Transverse colon (tissue), 4 donors: ENCODE data around the gene TSPOAP1.

Source experiments
- POLR2AphosphoS5 ChIP-seq, 3 donors: sonication (generic); formaldehyde crosslinking; IDR thresholded peaks; one replicate each; pipeline ENCODE4 v1.6.1; 2016; ENCODE audit warnings: antibody characterized with exemption in 3 of 3
- TF ChIP-seq, protein P1 (sequence below), 5 experiments: fragments of 200-600 bp in 3 of 5; fragments of 450-650 bp in 2 of 5; sonication (generic) in 3 of 5; IDR thresholded peaks; 1 replicate in 2 of 5; 2 replicates in 3 of 5; pipeline ENCODE4 v1.5.1; 2016 to 2017; ENCODE audit warnings: antibody characterized with exemption in 5 of 5, inconsistent platforms in 3 of 5, mild to moderate bottlenecking in 2 of 5, moderate library complexity in 1 of 5

DNA sequence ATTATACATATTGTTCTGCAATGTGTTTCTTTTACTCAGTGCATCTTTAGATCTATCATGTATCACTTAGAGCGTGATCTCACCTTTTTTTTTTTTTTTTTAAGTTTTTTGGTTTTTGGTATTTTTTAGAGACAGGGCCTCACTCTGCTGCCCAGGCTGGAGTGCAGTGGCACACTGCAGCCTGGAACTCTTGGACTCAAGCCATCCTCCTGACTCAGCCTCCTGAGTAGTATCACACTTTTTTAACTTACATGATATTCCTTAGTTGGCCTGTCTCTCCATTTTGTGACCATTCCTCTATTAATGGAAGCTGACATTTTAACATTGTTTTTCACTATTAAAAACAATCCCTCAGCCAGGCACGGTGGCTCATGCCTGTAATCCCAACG lies 43.2 kb downstream of the TSPOAP1 start:
- TF ChIP-seq, protein P1, sequence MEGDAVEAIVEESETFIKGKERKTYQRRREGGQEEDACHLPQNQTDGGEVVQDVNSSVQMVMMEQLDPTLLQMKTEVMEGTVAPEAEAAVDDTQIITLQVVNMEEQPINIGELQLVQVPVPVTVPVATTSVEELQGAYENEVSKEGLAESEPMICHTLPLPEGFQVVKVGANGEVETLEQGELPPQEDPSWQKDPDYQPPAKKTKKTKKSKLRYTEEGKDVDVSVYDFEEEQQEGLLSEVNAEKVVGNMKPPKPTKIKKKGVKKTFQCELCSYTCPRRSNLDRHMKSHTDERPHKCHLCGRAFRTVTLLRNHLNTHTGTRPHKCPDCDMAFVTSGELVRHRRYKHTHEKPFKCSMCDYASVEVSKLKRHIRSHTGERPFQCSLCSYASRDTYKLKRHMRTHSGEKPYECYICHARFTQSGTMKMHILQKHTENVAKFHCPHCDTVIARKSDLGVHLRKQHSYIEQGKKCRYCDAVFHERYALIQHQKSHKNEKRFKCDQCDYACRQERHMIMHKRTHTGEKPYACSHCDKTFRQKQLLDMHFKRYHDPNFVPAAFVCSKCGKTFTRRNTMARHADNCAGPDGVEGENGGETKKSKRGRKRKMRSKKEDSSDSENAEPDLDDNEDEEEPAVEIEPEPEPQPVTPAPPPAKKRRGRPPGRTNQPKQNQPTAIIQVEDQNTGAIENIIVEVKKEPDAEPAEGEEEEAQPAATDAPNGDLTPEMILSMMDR (IDR thresholded peaks at IDR 0.05) = no peak
- TF ChIP-seq POLR2AphosphoS5 (IDR thresholded peaks at IDR 0.05) = no peak
